Tibial nerve (tissue), 4 donors: ENCODE data around the gene CCR5AS.
"Not testable (repeated sequence)": the region's sequence is repeated elsewhere in the genome, so short reads cannot be mapped to it uniquely, and the experiment has no call there.

Experiments
- DNase-seq, 2 donors: peaks; one replicate each; pipeline ENCODE4 v3.0.0-alpha.2; 2019; ENCODE audit warnings: low spot score in 2 of 2
- H3K27ac ChIP-seq, 4 donors: fragments of 200-600 bp; sonication (generic) in 3 of 4; one replicate each; pipeline ENCODE4 v1.5.1; 2017 to 2019; ENCODE audit warnings: mild to moderate bottlenecking in 1 of 4
- H3K27me3 ChIP-seq, 2 donors: fragments of 200-600 bp; sonication (generic) in 1 of 2; one replicate each; pipeline versions ENCODE4 v1.5.1 to v1.6.0; 2017 to 2019
- H3K36me3 ChIP-seq, 3 donors: fragments of 200-600 bp; sonication (generic); one replicate each; pipeline ENCODE4 v1.5.1; 2018 to 2019
- H3K4me1 ChIP-seq, 4 donors: fragments of 200-600 bp; sonication (generic) in 3 of 4; one replicate each; pipeline ENCODE4 v1.5.1; 2017 to 2019
- H3K4me3 ChIP-seq, 4 donors: fragments of 200-600 bp; sonication (generic) in 3 of 4; one replicate each; pipeline ENCODE4 v1.5.1; 2017 to 2019; ENCODE audit warnings: mild to moderate bottlenecking in 1 of 4, moderate library complexity in 1 of 4
- H3K9me3 ChIP-seq, 4 donors: fragments of 200-600 bp; sonication (generic) in 3 of 4; one replicate each; pipeline ENCODE4 v1.5.1; 2017 to 2019
- CTCF ChIP-seq, 5 experiments: fragments of 200-600 bp in 3 of 5; fragments of 450-650 bp in 2 of 5; sonication (generic) in 3 of 5; IDR thresholded peaks; one replicate each; pipeline ENCODE4 v1.5.1; 2016 to 2019; ENCODE audit warnings: antibody characterized with exemption in 5 of 5, mild to moderate bottlenecking in 3 of 5, moderate library complexity in 2 of 5
- EP300 ChIP-seq, 2 donors: sonication (generic); formaldehyde crosslinking; IDR thresholded peaks; one replicate each; pipeline ENCODE4 v1.6.1; 2017; ENCODE audit warnings: antibody characterized with exemption in 2 of 2, mild to moderate bottlenecking in 1 of 2
- POLR2A ChIP-seq, 2 donors: fragments of 450-650 bp; IDR thresholded peaks; one replicate each; pipeline ENCODE4 v1.6.1; 2017; ENCODE audit warnings: antibody characterized with exemption in 2 of 2, mild to moderate bottlenecking in 2 of 2, moderate library complexity in 2 of 2
- WGBS, 2 donors: methylation state at CpG; one replicate each; pipeline ENCODE4 v1.1.5; 2018; 5-methylcytosine and 5-hydroxymethylcytosine counted together

CCR5AS gene

GRCh38 chr3:46393554-46394434 is 13.1 kb downstream of the CCR5AS start:
- DNase-seq = no peak
- Histone ChIP-seq H3K27me3 (no peaks in the 10 kb centered on the region), H3K4me3 (no peak overlapping the region), H3K36me3 (no peaks in the 10 kb centered on the region), H3K4me1 (peaks cover 0 to 3% (median 0%) of the 10 kb centered on the region in 4 donors), H3K9me3 (no peaks in the 10 kb centered on the region), H3K27ac (no peak overlapping the region)
- 76 to 78% methylated on average over 8 of the region's 8 CpGs for WGBS, 2 donors
- TF ChIP-seq EP300 (IDR thresholded peaks at IDR 0.05) (peak in 1 of 2 donors; percentile 9), POLR2A (IDR thresholded peaks at IDR 0.05) (no peak)

- DNase-seq = no peak
- H3K4me1 ChIP-seq = peaks cover 0 to 3% (median 0%) of the 10 kb centered on the region in 4 donors
- H3K27me3 ChIP-seq = no peaks in the 10 kb centered on the region
- no peak overlapping the region for H3K4me3 ChIP-seq
- H3K27ac ChIP-seq = no peak overlapping the region
- 56 to 69% methylated on average over 2 of the region's 2 CpGs for WGBS, 2 donors
- H3K36me3 ChIP-seq = no peaks in the 10 kb centered on the region
- H3K9me3 ChIP-seq = no peaks in the 10 kb centered on the region
- no peak for TF ChIP-seq CTCF (IDR thresholded peaks at IDR 0.05)
- no peak for TF ChIP-seq EP300 (IDR thresholded peaks at IDR 0.05)
- TF ChIP-seq POLR2A (IDR thresholded peaks at IDR 0.05) = no peak
Measured at GRCh38 chr3:46393011-46393410, 13.9 kb downstream of the CCR5AS start.

GRCh38 chr3:46391526-46391925 is 15.3 kb downstream of the CCR5AS start:
- H3K27me3 ChIP-seq, H3K27ac ChIP-seq: not testable (repeated sequence)
- 73 to 78% methylated on average over 5 of the region's 5 CpGs for WGBS, 2 donors

GRCh38 chr3:46389306-46389705 is 17.6 kb downstream of the CCR5AS start:
- no peaks in the 10 kb centered on the region for H3K36me3 ChIP-seq
- 77 to 83% methylated on average over 6 of the region's 6 CpGs for WGBS, 2 donors
- DNase-seq = no peak

More at GRCh38 chr3:46391526-46391925, 15.3 kb downstream of the CCR5AS start:
- H3K4me1 ChIP-seq, H3K9me3 ChIP-seq, H3K4me3 ChIP-seq, H3K36me3 ChIP-seq, DNase-seq: not testable (repeated sequence)

GRCh38 chr3:46388847-46389246 is 18.0 kb downstream of the CCR5AS start:
- not testable (repeated sequence) for H3K9me3 ChIP-seq

More at GRCh38 chr3:46389306-46389705, 17.6 kb downstream of the CCR5AS start:
- Histone ChIP-seq H3K4me1 (no peaks in the 10 kb centered on the region), H3K9me3 (no peaks in the 10 kb centered on the region), H3K27me3 (no peaks in the 10 kb centered on the region), H3K27ac (no peak overlapping the region), H3K4me3 (no peak overlapping the region)
- no peak for TF ChIP-seq CTCF (IDR thresholded peaks at IDR 0.05)
- no peak for TF ChIP-seq EP300 (IDR thresholded peaks at IDR 0.05)
- no peak for TF ChIP-seq POLR2A (IDR thresholded peaks at IDR 0.05)

GRCh38 chr3:46386205-46386604 is 20.7 kb downstream of the CCR5AS start:
- no peak for DNase-seq
- H3K36me3 ChIP-seq = no peaks in the 10 kb centered on the region
- no peak for TF ChIP-seq EP300 (IDR thresholded peaks at IDR 0.05)
- no peak for TF ChIP-seq CTCF (IDR thresholded peaks at IDR 0.05)
- TF ChIP-seq POLR2A (IDR thresholded peaks at IDR 0.05) = no peak
- H3K4me3 ChIP-seq = no peak overlapping the region
- H3K4me1 ChIP-seq = peaks cover 0 to 5% (median 2%) of the 10 kb centered on the region in 4 donors
- H3K27ac ChIP-seq = no peak overlapping the region
- no peaks in the 10 kb centered on the region for H3K9me3 ChIP-seq
- H3K27me3 ChIP-seq = no peaks in the 10 kb centered on the region
- WGBS, 2 donors = 50 to 63% methylated on average over 4 of the region's 4 CpGs

More at GRCh38 chr3:46388847-46389246, 18.0 kb downstream of the CCR5AS start:
- H3K27ac ChIP-seq, H3K4me1 ChIP-seq, H3K27me3 ChIP-seq, DNase-seq, H3K36me3 ChIP-seq, H3K4me3 ChIP-seq: not testable (repeated sequence)
- WGBS, 2 donors = 77 to 88% methylated on average over 4 of the region's 4 CpGs
